KMS-11 (cell line): ENCODE measurements around the gene GCC2.

ENCODE experiments used
- H2AFZ ChIP-seq: fragments of 200-600 bp; sonication (generic); 2 replicates; pipeline ENCODE4 v1.6.1; 2016; ENCODE audit warnings: antibody characterized with exemption, mixed run types, low read depth
- H3K27ac ChIP-seq: fragments of 200-600 bp; sonication (generic); 2 replicates; pipeline ENCODE4 v1.6.1; 2016; ENCODE audit warnings: mild to moderate bottlenecking, mixed run types
- H3K27me3 ChIP-seq: fragments of 200-600 bp; sonication (generic); 2 replicates; pipeline ENCODE4 v1.6.1; 2017; ENCODE audit warnings: mild to moderate bottlenecking, low read depth, mixed run types, moderate library complexity; ENCODE audit not compliant: insufficient read depth
- H3K36me3 ChIP-seq: fragments of 200-600 bp; sonication (generic); 2 replicates; pipeline ENCODE4 v1.6.1; 2017; ENCODE audit warnings: mild to moderate bottlenecking, mixed run types; ENCODE audit not compliant: insufficient read depth
- H3K4me1 ChIP-seq: fragments of 200-600 bp; sonication (generic); 2 replicates; pipeline ENCODE4 v1.6.1; 2016; ENCODE audit warnings: mild to moderate bottlenecking, low read depth, mixed run types; ENCODE audit not compliant: poor library complexity, severe bottlenecking
- H3K4me2 ChIP-seq: fragments of 200-600 bp; sonication (generic); 2 replicates; pipeline ENCODE4 v1.7.0; 2016; ENCODE audit warnings: mild to moderate bottlenecking, mixed run types
- H3K4me3 ChIP-seq: fragments of 200-600 bp; sonication (generic); IDR thresholded peaks from 2 replicates; pipeline ENCODE4 v1.6.1; 2017; ENCODE audit warnings: low read depth, low read length, mixed read lengths; ENCODE audit not compliant: insufficient read depth
- H3K79me2 ChIP-seq: fragments of 200-600 bp; sonication (generic); 2 replicates; pipeline ENCODE4 v1.6.1; 2016; ENCODE audit warnings: low read depth, mixed run types; ENCODE audit not compliant: insufficient read depth
- H3K9ac ChIP-seq: fragments of 200-600 bp; sonication (generic); 2 replicates; pipeline ENCODE4 v1.6.1; 2016; ENCODE audit warnings: mild to moderate bottlenecking, mixed run types
- H4K20me1 ChIP-seq: fragments of 200-600 bp; sonication (generic); 2 replicates; pipeline ENCODE4 v1.6.1; 2016; ENCODE audit warnings: mild to moderate bottlenecking, mixed run types; ENCODE audit not compliant: insufficient read depth
- CTCF ChIP-seq: fragments of 200-600 bp; sonication (generic); conservative IDR thresholded peaks from 2 replicates; pipeline ENCODE4 v1.6.1; 2017; ENCODE audit warnings: low read depth, mild to moderate bottlenecking, antibody characterized with exemption, low read length, moderate library complexity, mixed read lengths

GCC2 gene

DNA sequence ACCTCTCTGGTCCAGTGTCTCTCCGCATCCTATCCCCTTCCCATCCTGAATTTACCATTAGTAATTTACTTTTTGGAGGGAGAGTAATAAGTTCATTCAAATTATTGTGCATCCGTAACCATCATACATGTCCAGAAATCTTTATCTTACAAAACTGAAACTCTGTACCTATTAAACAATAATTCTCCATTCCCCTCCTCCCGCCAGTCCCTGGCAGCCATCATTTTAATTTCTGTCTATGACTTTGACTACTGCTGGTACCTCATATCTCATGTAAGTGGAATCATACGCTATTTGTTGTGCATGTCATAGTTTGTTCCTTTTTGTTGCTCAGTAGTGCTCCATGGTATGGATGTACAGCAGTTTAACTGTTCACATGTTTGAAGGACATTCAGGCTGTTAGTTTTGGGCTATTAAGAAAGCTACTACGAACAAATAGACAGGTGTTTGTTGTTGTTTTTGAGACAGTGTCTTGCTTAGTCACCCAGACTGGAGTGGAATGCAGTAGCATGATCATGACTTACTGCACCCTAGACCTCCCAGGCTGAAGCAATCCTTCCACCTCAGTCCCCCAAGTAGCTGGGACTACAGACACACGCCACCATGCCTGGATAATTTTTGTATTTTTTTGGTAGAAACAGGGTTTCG is 87.3 kb downstream of the GCC2 start:
- no peak for TF ChIP-seq CTCF
- H4K20me1 ChIP-seq = no peaks in the 10 kb centered on the region
- no peak overlapping the region for H3K9ac ChIP-seq
- H3K4me1 ChIP-seq = peaks cover 15% of the 10 kb centered on the region
- H2AFZ ChIP-seq = no peak overlapping the region
- H3K4me3 ChIP-seq = no peak overlapping the region
- H3K27ac ChIP-seq = no peak overlapping the region
- H3K4me2 ChIP-seq = no peak overlapping the region
- H3K79me2 ChIP-seq = peaks cover 34% of the 10 kb centered on the region
- H3K27me3 ChIP-seq = no peaks in the 10 kb centered on the region
- no peaks in the 10 kb centered on the region for H3K36me3 ChIP-seq

DNA sequence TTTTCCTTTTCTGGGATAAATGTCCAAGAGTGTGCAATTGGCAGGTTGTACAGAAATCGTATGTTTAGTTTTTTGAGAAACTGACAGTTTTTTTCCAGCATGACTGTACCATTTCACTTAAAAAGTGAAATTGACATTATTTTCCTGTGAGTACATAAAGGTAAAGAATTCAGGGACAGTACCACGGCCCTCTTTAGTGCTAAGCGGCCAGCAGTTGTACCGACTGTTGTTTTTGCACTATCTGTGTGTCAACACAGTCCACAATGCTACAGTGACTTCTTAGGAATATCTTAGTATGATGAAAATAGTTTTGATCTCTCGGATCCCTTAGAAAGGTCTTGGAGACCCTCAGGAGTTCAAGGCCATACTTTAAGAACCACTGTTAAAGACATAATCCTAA is 87.9 kb downstream of the GCC2 start:
- Histone ChIP-seq H3K4me2 (no peak overlapping the region), H2AFZ (no peak overlapping the region), H3K4me1 (peaks cover 15% of the 10 kb centered on the region), H3K36me3 (no peaks in the 10 kb centered on the region), H4K20me1 (no peaks in the 10 kb centered on the region), H3K27me3 (no peaks in the 10 kb centered on the region), H3K27ac (no peak overlapping the region), H3K79me2 (peaks cover 34% of the 10 kb centered on the region), H3K4me3 (no peak overlapping the region), H3K9ac (no peak overlapping the region)
- no peak for TF ChIP-seq CTCF

- no peaks in the 10 kb centered on the region for H4K20me1 ChIP-seq
- H3K79me2 ChIP-seq = peaks cover 34% of the 10 kb centered on the region
- H3K4me2 ChIP-seq = no peak overlapping the region
- no peaks in the 10 kb centered on the region for H3K27me3 ChIP-seq
- no peak for TF ChIP-seq CTCF
- no peak overlapping the region for H3K27ac ChIP-seq
- no peak overlapping the region for H3K4me3 ChIP-seq
- H3K9ac ChIP-seq = no peak overlapping the region
- H2AFZ ChIP-seq = no peak overlapping the region
- peaks cover 13% of the 10 kb centered on the region for H3K4me1 ChIP-seq
- H3K36me3 ChIP-seq = no peaks in the 10 kb centered on the region
Measured at GRCh38 chr2:108538000-108538625, 89.1 kb downstream of the GCC2 start.

DNA sequence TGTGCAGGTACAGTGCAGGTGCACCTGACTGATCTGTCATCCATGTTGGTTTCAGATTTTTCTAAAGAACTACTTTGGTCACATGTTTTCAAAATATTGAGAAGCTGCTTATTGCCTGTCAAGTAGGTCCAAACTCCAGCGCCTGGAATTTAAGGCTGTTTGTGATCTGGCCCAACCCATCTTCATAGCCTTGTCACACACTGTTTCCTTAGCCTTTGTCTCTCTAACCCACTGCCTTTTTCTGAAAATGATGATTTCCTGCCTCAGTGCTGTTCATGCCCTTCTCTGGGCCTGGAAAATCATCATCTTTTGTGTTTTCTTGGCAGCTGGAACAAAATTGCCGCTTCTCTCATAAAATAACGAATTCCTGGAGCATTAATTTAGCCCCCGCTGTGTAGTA is 92.4 kb downstream of the GCC2 start:
- Histone ChIP-seq H3K79me2 (peaks cover 16% of the 10 kb centered on the region), H3K36me3 (no peaks in the 10 kb centered on the region), H3K4me1 (peaks cover 6% of the 10 kb centered on the region), H2AFZ (no peak overlapping the region), H3K4me3 (no peak overlapping the region), H4K20me1 (no peaks in the 10 kb centered on the region), H3K4me2 (no peak overlapping the region), H3K27me3 (no peaks in the 10 kb centered on the region), H3K9ac (no peak overlapping the region), H3K27ac (no peak overlapping the region)
- TF ChIP-seq CTCF = no peak
